Measurements from ENCODE around the gene SERPINB4.

GRCh38 chr18:63603355-63603754 lies 40.7 kb downstream of the SERPINB4 start:
- TF ChIP-seq CTCF (IDR thresholded peaks at IDR 0.05 in 4 of 5, conservative IDR thresholded peaks at IDR 0.05 in 1 of 5) (no peak), POLR2A (IDR thresholded peaks at IDR 0.05) (no peak)

All from gastrocnemius medialis (tissue), 4 donors.